Measurements from ENCODE around the gene COL16A1.

Gene COL16A1

GRCh38 chr1:31748365-31748764, 44.5 kb upstream of the COL16A1 start:
- TF ChIP-seq, protein P1, sequence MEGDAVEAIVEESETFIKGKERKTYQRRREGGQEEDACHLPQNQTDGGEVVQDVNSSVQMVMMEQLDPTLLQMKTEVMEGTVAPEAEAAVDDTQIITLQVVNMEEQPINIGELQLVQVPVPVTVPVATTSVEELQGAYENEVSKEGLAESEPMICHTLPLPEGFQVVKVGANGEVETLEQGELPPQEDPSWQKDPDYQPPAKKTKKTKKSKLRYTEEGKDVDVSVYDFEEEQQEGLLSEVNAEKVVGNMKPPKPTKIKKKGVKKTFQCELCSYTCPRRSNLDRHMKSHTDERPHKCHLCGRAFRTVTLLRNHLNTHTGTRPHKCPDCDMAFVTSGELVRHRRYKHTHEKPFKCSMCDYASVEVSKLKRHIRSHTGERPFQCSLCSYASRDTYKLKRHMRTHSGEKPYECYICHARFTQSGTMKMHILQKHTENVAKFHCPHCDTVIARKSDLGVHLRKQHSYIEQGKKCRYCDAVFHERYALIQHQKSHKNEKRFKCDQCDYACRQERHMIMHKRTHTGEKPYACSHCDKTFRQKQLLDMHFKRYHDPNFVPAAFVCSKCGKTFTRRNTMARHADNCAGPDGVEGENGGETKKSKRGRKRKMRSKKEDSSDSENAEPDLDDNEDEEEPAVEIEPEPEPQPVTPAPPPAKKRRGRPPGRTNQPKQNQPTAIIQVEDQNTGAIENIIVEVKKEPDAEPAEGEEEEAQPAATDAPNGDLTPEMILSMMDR (conservative IDR thresholded peaks at IDR 0.05), result no peak
- no peak overlapping the region for H3K27ac ChIP-seq

- TF ChIP-seq, protein P1 (conservative IDR thresholded peaks at IDR 0.05), result no peak
Observed at GRCh38 chr1:31747304-31747703, 43.5 kb upstream of the COL16A1 start.

GRCh38 chr1:31746687-31747086, 42.9 kb upstream of the COL16A1 start:
- H3K27ac ChIP-seq, result no peak overlapping the region
- TF ChIP-seq, protein P1 (conservative IDR thresholded peaks at IDR 0.05), result no peak

More at GRCh38 chr1:31747304-31747703, 43.5 kb upstream of the COL16A1 start:
- H3K27ac ChIP-seq, result no peak overlapping the region

DNA sequence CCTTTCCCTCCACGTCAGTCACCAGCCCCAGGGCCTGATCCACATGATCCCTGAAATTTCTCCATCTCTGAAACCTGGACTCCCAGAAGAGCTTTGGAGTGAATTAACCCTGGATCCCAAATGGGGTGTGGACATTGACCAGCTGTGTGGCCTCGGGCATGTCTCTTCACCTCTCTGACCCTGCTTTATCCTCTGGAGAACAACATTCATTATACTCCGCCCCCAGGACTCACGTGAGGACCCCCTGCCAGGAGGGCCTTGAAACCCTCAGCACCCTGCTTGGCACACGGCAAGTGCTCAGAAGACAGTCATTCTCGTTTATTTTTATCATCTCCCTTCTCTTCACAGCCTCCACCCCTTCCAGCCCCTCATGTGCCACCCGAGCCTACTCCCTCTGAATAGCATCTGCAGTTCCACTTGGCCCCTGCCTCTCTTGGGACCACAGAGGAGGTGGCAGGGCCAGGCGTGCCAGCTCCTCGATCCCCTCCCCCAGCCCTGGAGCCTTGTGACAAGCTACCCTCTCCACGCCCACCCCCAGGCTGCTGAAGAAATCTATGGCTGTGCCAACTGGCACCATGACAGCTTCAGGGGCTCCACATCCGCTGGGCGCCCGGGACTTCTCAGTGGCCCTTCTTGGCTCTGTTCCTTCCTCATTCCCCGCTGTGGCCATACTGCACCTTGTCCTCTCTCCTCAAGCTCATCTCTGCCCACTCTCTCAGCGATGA, 42.3 kb upstream of the COL16A1 start:
- no peak overlapping the region for H3K27ac ChIP-seq
- TF ChIP-seq, protein P1 (conservative IDR thresholded peaks at IDR 0.05), result peak; percentile 11; the same call in 1 of the 2 replicates

DNA sequence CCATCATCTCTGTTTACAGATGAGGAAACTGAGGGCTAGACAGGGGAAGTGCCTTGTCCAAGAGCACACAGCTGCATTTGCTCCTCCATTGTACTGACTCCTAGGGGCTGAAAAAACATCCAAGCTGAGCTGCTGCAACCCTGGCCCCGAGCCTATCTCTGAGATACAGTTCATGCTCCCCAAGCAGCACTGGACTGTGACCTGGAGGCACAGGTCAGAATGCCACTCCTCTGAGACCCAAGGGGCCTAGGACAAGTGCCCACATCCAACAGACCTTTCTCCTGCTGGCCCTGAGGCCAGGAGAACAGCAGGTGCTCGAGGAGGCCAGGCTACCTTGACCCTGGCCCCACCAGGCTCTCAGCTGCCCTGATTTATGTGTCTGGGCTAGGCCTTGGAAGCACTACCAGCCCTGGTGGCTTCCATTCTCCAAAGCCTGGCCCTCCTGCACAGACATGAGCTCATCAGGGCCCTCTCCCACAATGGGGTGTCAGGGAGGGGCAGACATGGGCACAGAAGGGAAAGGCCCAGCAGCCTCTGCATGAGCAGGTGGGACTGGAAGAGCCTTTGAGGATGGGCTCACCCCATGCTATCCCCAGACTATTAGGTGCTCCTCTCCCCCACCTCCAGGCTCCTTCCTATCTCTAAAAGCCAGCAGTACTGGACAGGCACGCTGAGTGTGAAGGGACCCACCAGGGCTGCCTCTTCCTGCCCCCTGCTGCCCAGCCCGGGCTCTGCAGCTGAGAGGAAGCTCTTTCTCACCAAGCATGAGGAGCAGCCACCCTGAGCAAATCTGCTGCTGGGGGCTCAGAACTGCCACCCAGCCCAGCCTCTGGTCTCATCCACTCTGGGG, 41.5 kb upstream of the COL16A1 start:
- H3K27ac ChIP-seq, result no peak overlapping the region
- TF ChIP-seq, protein P1 (conservative IDR thresholded peaks at IDR 0.05), result peak; percentile 62

- H3K27ac ChIP-seq, result no peak overlapping the region
- TF ChIP-seq, protein P1 (conservative IDR thresholded peaks at IDR 0.05), result no peak
Observed at GRCh38 chr1:31744165-31744888, 40.5 kb upstream of the COL16A1 start.
